NCI-H446 treated with DMSO at 0.1 percent for 48 hours (cell line): ENCODE measurements around the gene CNBD2.
"Not testable (repeated sequence)": the region's sequence is repeated elsewhere in the genome, so short reads cannot be mapped to it uniquely, and the experiment has no call there.

Experiments used
- DNase-seq: peaks from one replicate; lab custom pipeline; 2025; lab: John Stamatoyannopoulos, UW

CNBD2 gene

GRCh38 chr20:36063916-36064657, 95.7 kb downstream of the CNBD2 start:
- no peak for DNase-seq

GRCh38 chr20:36064658-36065426, 96.5 kb downstream of the CNBD2 start:
- DNase-seq = peak; percentile 74

- DNase-seq = no peak
Observed at GRCh38 chr20:36065427-36065998, 97.1 kb downstream of the CNBD2 start.

- DNase-seq = no peak
Observed at GRCh38 chr20:36066777-36067176, 98.4 kb downstream of the CNBD2 start.

GRCh38 chr20:36068526-36068925, 100.1 kb downstream of the CNBD2 start:
- not testable (repeated sequence) for DNase-seq

GRCh38 chr20:36070451-36070850, 102.1 kb downstream of the CNBD2 start:
- DNase-seq = no peak

GRCh38 chr20:36071848-36072247, 103.5 kb downstream of the CNBD2 start:
- DNase-seq = no peak

GRCh38 chr20:36074983-36075382, 106.6 kb downstream of the CNBD2 start:
- DNase-seq = no peak

- DNase-seq = not testable (repeated sequence)
Observed at GRCh38 chr20:36077762-36078161, 109.4 kb downstream of the CNBD2 start.

GRCh38 chr20:36079486-36079885, 111.1 kb downstream of the CNBD2 start:
- DNase-seq = no peak

- not testable (repeated sequence) for DNase-seq
Observed at GRCh38 chr20:36079984-36080383, 111.6 kb downstream of the CNBD2 start.
